ENCODE measurements around the gene LYPD3.

DNA sequence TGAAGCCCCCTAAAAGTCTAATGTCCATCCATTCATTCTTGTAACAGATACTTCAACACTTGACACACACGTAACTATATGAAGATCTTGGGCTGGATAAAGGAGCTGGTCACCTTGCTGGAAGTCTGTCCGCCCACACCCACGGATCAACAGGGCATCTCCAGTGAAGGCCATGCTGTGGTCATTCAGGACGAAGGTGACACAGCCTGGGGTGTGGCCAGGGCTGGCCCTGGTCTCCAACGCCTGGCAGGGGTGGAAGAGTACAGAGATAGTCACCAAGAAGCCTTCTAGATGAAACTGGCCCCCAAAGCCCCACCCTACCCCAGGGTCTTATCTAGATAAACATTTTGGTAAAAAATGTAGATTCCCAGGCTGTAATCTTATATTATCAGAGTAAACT is 45.9 kb upstream of the LYPD3 start:
- no peak for TF ChIP-seq POLR2A (IDR thresholded peaks at IDR 0.05)
- TF ChIP-seq, protein P1, sequence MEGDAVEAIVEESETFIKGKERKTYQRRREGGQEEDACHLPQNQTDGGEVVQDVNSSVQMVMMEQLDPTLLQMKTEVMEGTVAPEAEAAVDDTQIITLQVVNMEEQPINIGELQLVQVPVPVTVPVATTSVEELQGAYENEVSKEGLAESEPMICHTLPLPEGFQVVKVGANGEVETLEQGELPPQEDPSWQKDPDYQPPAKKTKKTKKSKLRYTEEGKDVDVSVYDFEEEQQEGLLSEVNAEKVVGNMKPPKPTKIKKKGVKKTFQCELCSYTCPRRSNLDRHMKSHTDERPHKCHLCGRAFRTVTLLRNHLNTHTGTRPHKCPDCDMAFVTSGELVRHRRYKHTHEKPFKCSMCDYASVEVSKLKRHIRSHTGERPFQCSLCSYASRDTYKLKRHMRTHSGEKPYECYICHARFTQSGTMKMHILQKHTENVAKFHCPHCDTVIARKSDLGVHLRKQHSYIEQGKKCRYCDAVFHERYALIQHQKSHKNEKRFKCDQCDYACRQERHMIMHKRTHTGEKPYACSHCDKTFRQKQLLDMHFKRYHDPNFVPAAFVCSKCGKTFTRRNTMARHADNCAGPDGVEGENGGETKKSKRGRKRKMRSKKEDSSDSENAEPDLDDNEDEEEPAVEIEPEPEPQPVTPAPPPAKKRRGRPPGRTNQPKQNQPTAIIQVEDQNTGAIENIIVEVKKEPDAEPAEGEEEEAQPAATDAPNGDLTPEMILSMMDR (IDR thresholded peaks at IDR 0.05), result no peak
